OCI-LY3 (cell line): ENCODE results near the gene ASIC3.

Source experiments
- H2AFZ ChIP-seq: fragments of 200-600, 300-600 bp; shearing (Covaris generic); 2 replicates; pipeline ENCODE4 v1.6.0; 2014; ENCODE audit warnings: antibody characterized with exemption, low read depth, low read length
- H3K27ac ChIP-seq: fragments of 200-600, 300-600 bp; sonication (generic); 2 replicates; pipeline ENCODE4 v1.5.1; 2014; ENCODE audit warnings: mild to moderate bottlenecking, low read length, moderate library complexity, mixed read lengths
- H3K27me3 ChIP-seq: fragments of 200-600, 300-600 bp; sonication (generic); 2 replicates; pipeline ENCODE4 v1.6.1; 2014; ENCODE audit warnings: low read depth, low read length, mixed read lengths
- H3K36me3 ChIP-seq: fragments of 200-600, 300-600 bp; sonication (generic); replicated peaks from 2 replicates; pipeline ENCODE3; 2014; ENCODE audit warnings: low read depth, low read length, mixed read lengths
- H3K4me1 ChIP-seq: fragments of 300-600, 200-600 bp; sonication (generic); 2 replicates; pipeline ENCODE4 v1.6.1; 2014; ENCODE audit warnings: low read length, mixed read lengths
- H3K4me2 ChIP-seq: fragments of 200-600, 300-600 bp; sonication (generic); 2 replicates; pipeline ENCODE4 v1.6.1; 2014; ENCODE audit warnings: low read length, mixed read lengths
- H3K4me3 ChIP-seq: fragments of 300-600, 200-600 bp; sonication (generic); 2 replicates; pipeline ENCODE4 v1.5.1; 2014; ENCODE audit warnings: antibody characterized with exemption, mild to moderate bottlenecking, low read length, moderate library complexity
- H3K79me2 ChIP-seq: fragments of 300-600, 200-600 bp; shearing (Covaris generic); 2 replicates; pipeline ENCODE4 v1.6.1; 2014; ENCODE audit warnings: mild to moderate bottlenecking, low read length, mixed read lengths
- H3K9ac ChIP-seq: fragments of 300-600, 200-600 bp; shearing (Covaris generic); 2 replicates; pipeline ENCODE4 v1.6.0; 2014; ENCODE audit warnings: mild to moderate bottlenecking, low read length, moderate library complexity
- H3K9me3 ChIP-seq: fragments of 200-600, 300-600 bp; shearing (Covaris generic); 2 replicates; pipeline ENCODE4 v1.6.1; 2014; ENCODE audit warnings: low read length, mixed read lengths; ENCODE audit not compliant: insufficient read depth
- H4K20me1 ChIP-seq: fragments of 200-600, 300-600 bp; sonication (generic); 2 replicates; pipeline ENCODE4 v1.6.1; 2016; ENCODE audit warnings: low read length, mixed read lengths; ENCODE audit not compliant: insufficient read depth
- EZH2phosphoT487 ChIP-seq: fragments of 200-600 bp; shearing (Covaris generic); IDR thresholded peaks from 2 replicates; pipeline ENCODE4 v1.6.1; 2018; ENCODE audit warnings: antibody characterized with exemption, mixed run types, low read depth
- TF ChIP-seq, protein P1 (sequence below): fragments of 200-600, 300-600 bp; sonication (generic); IDR thresholded peaks from 2 replicates; pipeline ENCODE4 v1.5.1; 2014; ENCODE audit warnings: antibody characterized with exemption, low read length, low read depth

ASIC3 gene

DNA sequence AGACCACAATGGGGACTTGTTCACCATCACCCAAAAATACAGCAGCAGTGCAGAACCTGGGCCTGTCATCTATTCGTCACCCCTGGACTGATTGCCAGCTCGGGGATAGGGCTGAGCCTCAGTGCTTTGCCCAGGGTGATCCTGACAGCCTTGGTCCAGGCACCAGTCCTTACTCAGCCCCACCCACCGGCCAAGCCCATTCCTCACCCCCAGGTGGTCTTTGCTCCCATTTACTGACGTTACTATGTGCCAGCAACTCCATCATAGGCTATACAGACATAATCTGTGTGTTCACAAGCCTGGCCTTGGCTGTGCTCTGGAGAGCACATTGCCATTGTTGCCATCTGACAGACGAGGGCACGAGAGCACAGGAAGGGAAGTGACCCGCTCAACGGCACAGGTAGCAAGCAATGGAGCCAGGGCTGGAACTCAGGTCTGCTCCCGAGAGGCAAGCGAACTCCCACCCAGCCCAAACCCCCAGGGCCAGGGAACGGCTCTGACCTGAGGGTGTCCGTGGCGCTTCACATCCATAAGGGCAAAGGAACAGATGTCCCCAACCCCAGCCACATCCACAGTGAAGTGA, 30.9 kb upstream of the ASIC3 start:
- Histone ChIP-seq H3K4me2 (peak overlapping the region; percentile 94), H3K27me3 (0 out of 2 replicates have a peak, but pooled peaks cover 6% of the 10 kb centered on the region), H3K27ac (no peak overlapping the region), H3K4me1 (peaks cover 7% of the 10 kb centered on the region; the same call in 1 of the 2 replicates), H3K9ac (peak overlapping the region; percentile 63), H2AFZ (peak overlapping the region; percentile 82), H4K20me1 (no peaks in the 10 kb centered on the region), H3K36me3 (no peaks in the 10 kb centered on the region), H3K4me3 (peak overlapping the region; percentile 79), H3K79me2 (no peaks in the 10 kb centered on the region), H3K9me3 (no peaks in the 10 kb centered on the region)
- TF ChIP-seq EZH2phosphoT487, result no peak
- TF ChIP-seq, protein P1, sequence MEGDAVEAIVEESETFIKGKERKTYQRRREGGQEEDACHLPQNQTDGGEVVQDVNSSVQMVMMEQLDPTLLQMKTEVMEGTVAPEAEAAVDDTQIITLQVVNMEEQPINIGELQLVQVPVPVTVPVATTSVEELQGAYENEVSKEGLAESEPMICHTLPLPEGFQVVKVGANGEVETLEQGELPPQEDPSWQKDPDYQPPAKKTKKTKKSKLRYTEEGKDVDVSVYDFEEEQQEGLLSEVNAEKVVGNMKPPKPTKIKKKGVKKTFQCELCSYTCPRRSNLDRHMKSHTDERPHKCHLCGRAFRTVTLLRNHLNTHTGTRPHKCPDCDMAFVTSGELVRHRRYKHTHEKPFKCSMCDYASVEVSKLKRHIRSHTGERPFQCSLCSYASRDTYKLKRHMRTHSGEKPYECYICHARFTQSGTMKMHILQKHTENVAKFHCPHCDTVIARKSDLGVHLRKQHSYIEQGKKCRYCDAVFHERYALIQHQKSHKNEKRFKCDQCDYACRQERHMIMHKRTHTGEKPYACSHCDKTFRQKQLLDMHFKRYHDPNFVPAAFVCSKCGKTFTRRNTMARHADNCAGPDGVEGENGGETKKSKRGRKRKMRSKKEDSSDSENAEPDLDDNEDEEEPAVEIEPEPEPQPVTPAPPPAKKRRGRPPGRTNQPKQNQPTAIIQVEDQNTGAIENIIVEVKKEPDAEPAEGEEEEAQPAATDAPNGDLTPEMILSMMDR, result no peak

DNA sequence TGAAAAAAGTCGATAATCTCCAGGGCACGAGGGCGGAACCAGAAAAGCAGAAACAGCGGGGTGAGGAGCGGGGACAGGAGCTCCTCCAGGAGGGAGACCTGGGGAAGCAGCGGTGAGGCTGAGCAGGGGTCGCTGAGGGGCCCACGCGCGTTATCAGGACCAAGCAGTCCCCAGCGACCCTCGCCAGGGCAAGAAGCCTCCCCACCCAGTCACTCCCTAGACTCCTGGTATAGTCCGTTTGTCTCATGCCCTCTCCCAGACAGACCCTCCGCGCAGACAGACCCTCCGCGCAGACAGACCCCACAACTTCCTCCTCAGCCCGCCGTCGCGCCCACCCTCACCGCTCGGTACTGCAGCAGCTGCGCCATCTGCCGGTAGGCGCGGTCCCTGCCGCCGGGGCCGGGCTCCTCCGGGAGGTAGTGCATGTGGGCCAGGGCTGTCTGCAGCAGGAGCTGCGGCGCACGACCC, 30.3 kb upstream of the ASIC3 start:
- Histone ChIP-seq H3K36me3 (no peaks in the 10 kb centered on the region), H3K9me3 (no peaks in the 10 kb centered on the region), H2AFZ (peak overlapping the region; percentile 82), H3K9ac (peak overlapping the region; percentile 63), H4K20me1 (no peaks in the 10 kb centered on the region), H3K4me3 (peak overlapping the region; percentile 79), H3K4me1 (peaks cover 7% of the 10 kb centered on the region; the same call in 1 of the 2 replicates), H3K27me3 (0 out of 2 replicates have a peak, but pooled peaks cover 6% of the 10 kb centered on the region), H3K4me2 (peak overlapping the region; percentile 94), H3K27ac (no peak overlapping the region), H3K79me2 (no peaks in the 10 kb centered on the region)
- TF ChIP-seq, protein P1, result peak; percentile 93
- TF ChIP-seq EZH2phosphoT487, result no peak

GRCh38 chr7:151018421-151019129, 29.8 kb upstream of the ASIC3 start:
- no peaks in the 10 kb centered on the region for H4K20me1 ChIP-seq
- H3K9me3 ChIP-seq, result no peaks in the 10 kb centered on the region
- 0 out of 2 replicates have a peak, but pooled peaks cover 6% of the 10 kb centered on the region for H3K27me3 ChIP-seq
- H3K79me2 ChIP-seq, result no peaks in the 10 kb centered on the region
- peaks cover 7% of the 10 kb centered on the region; the same call in 1 of the 2 replicates for H3K4me1 ChIP-seq
- peak overlapping the region; percentile 63 for H3K9ac ChIP-seq
- TF ChIP-seq, protein P1, result no peak
- no peak for TF ChIP-seq EZH2phosphoT487
- peak overlapping the region; percentile 79 for H3K4me3 ChIP-seq
- no peak overlapping the region for H3K27ac ChIP-seq
- peak overlapping the region; percentile 82 for H2AFZ ChIP-seq
- no peaks in the 10 kb centered on the region for H3K36me3 ChIP-seq
- peak overlapping the region; percentile 94 for H3K4me2 ChIP-seq

- Histone ChIP-seq H3K4me1 (peaks cover 7% of the 10 kb centered on the region; the same call in 1 of the 2 replicates), H4K20me1 (no peaks in the 10 kb centered on the region), H3K27me3 (0 out of 2 replicates have a peak, but pooled peaks cover 6% of the 10 kb centered on the region), H3K36me3 (no peaks in the 10 kb centered on the region), H3K79me2 (no peaks in the 10 kb centered on the region), H3K4me2 (no peak overlapping the region), H3K27ac (no peak overlapping the region), H3K4me3 (no peak overlapping the region), H3K9ac (no peak overlapping the region), H3K9me3 (no peaks in the 10 kb centered on the region), H2AFZ (no peak overlapping the region)
- no peak for TF ChIP-seq EZH2phosphoT487
Observed at GRCh38 chr7:151019130-151019447, 29.2 kb upstream of the ASIC3 start.
